BLaER1 treated with 17β-estradiol and CSF1 and Interleukin-3, amounts not matched to agents 10 nM and 100 nM (cell line): ENCODE data around the gene MGAT1.

ENCODE experiments used
- H3K27ac ChIP-seq, 11 experiments: shearing (Covaris generic); formaldehyde crosslinking; 2 replicates each; pipeline ENCODE4 v1.8.1; 2022
- H3K27me3 ChIP-seq, 11 experiments: shearing (Covaris generic); formaldehyde crosslinking; 2 replicates each; pipeline ENCODE4 v1.8.1; 2022
- H3K36me3 ChIP-seq, 11 experiments: shearing (Covaris generic); formaldehyde crosslinking; 2 replicates each; pipeline ENCODE4 v1.8.1; 2022
- H3K4me1 ChIP-seq, 10 experiments: shearing (Covaris generic); formaldehyde crosslinking; 2 replicates each; pipeline ENCODE4 v1.8.1; 2022
- H3K4me2 ChIP-seq, 11 experiments: shearing (Covaris generic); formaldehyde crosslinking; 2 replicates each; pipeline ENCODE4 v1.8.1; 2022
- H3K4me3 ChIP-seq, 10 experiments: shearing (Covaris generic); formaldehyde crosslinking; 2 replicates each; pipeline ENCODE4 v1.8.1; 2022
- H3K9ac ChIP-seq, 11 experiments: shearing (Covaris generic); formaldehyde crosslinking; 2 replicates each; pipeline ENCODE4 v1.8.1; 2022
- H3K9me3 ChIP-seq, 11 experiments: shearing (Covaris generic); formaldehyde crosslinking; replicated peaks in 1 of 11; 2 replicates each; pipeline ENCODE4 v1.8.1; 2022
- H4K20me1 ChIP-seq, 11 experiments: shearing (Covaris generic); formaldehyde crosslinking; 2 replicates each; pipeline ENCODE4 v1.8.1; 2022
- Cebpa-rat ChIP-seq, 11 experiments: shearing (Covaris generic); IDR thresholded peaks; 2 replicates each; pipeline ENCODE4 v1.8.1; 2022

MGAT1 gene

GRCh38 chr5:180810210-180810958 is 7.8 kb upstream of the MGAT1 start:
- peak overlapping the region; percentile 70 to 100 (median 99) for H3K27ac ChIP-seq
- peaks cover 0 to 37% (median 0%) of the 10 kb centered on the region in 11 experiments; a peak in 5 of 22 replicates for H4K20me1 ChIP-seq
- no peaks in the 10 kb centered on the region for H3K9me3 ChIP-seq
- peak overlapping the region; percentile 64 to 96 (median 94) for H3K4me3 ChIP-seq
- peaks cover 50 to 84% (median 62%) of the 10 kb centered on the region in 10 experiments for H3K4me1 ChIP-seq
- H3K9ac ChIP-seq, result peak overlapping the region; percentile 89 to 100 (median 98)
- no peaks in the 10 kb centered on the region for H3K27me3 ChIP-seq
- peak overlapping the region; percentile 79 to 99 (median 94) for H3K4me2 ChIP-seq
- no peak for TF ChIP-seq Cebpa-rat (IDR thresholded peaks at IDR 0.05)
- H3K36me3 ChIP-seq, result peaks cover 0 to 61% (median 0%) of the 10 kb centered on the region in 11 experiments; a peak in 4 of 22 replicates

DNA sequence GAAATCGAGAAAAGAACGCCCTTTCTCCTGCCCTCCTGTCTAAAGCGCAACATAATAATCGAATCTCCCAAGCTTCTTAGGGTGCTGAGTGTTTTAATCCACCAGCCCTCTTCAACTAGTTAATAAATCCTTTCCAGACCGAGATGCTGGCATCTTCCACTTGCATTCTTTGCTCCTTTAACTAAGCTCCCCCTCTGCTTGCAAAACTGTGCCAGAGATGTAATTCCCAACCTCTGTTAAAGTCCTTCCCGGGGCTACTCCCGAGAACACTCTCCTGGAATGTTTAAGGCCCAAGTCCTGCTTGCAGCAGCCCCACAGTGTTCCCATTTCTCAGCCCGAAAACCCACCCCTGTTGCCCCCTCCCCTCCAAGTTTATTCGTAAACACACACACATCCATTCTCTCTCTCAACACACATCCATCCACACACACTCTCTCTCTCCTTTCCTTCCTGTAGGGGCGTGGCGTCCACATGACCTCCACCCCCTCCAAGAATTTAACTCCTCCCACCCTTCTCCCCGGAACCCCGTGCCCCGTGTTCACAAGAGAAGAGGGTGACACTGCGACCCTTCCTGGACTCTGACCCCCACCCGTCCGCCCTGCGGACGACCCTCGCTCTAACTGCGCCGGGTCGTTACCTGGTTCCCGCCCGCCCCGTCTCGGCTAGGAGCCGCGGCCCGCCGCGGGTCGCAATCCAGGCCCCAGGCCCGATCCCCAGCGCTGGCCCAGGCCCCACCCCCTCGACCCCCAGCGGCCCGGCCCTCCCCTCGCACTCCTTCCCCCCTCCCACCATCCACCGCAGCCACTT is 7.0 kb upstream of the MGAT1 start:
- Histone ChIP-seq H3K9me3 (no peaks in the 10 kb centered on the region), H3K36me3 (peaks cover 0 to 61% (median 0%) of the 10 kb centered on the region in 11 experiments; a peak in 4 of 22 replicates), H3K9ac (peak overlapping the region; percentile 89 to 100 (median 98)), H4K20me1 (peaks cover 0 to 37% (median 0%) of the 10 kb centered on the region in 11 experiments; a peak in 5 of 22 replicates), H3K4me2 (peak overlapping the region; percentile 92 to 99 (median 98)), H3K27me3 (no peaks in the 10 kb centered on the region), H3K4me1 (peaks cover 55 to 84% (median 64%) of the 10 kb centered on the region in 10 experiments), H3K27ac (peak overlapping the region; percentile 70 to 100 (median 99)), H3K4me3 (peak overlapping the region; percentile 64 to 96 (median 94))
- TF ChIP-seq Cebpa-rat (IDR thresholded peaks at IDR 0.05), result no peak

DNA sequence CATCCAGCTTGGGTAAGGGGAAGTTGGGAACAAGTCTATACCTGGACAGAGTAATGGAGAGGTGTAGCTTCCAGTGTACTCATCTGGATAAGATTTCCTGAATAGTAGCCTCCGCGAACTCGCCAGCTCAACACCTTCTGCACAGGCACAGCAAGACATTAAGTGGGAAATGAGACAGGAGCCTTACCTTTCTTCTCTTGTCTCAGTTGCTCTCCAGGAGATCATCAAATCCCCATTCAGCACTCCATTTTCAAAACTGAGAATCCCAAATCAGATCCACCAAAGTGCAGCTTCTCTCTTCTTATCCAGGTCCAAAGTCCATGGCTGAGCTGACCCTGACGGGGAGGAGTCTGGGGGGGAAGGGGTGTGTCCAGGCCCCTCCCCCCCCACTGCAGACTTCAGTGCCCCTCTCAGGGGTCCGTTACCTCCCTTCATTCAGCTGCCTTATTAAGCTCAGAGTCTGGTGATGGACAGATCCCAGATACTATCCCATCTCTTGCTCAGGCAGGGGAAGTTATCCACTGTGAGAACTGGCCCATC is 5.9 kb upstream of the MGAT1 start:
- Histone ChIP-seq H3K9ac (peak overlapping the region; percentile 89 to 100 (median 98)), H3K4me2 (peak overlapping the region; percentile 92 to 99 (median 98)), H3K4me3 (peak overlapping the region; percentile 64 to 96 (median 94)), H3K9me3 (no peaks in the 10 kb centered on the region), H3K27ac (peak overlapping the region; percentile 91 to 100 (median 99)), H3K27me3 (no peaks in the 10 kb centered on the region), H3K4me1 (peaks cover 62 to 81% (median 74%) of the 10 kb centered on the region in 10 experiments), H3K36me3 (peaks cover 0 to 55% (median 0%) of the 10 kb centered on the region in 11 experiments; a peak in 4 of 22 replicates), H4K20me1 (peaks cover 0 to 26% (median 0%) of the 10 kb centered on the region in 11 experiments; a peak in 7 of 22 replicates)
- TF ChIP-seq Cebpa-rat (IDR thresholded peaks at IDR 0.05), result no peak

DNA sequence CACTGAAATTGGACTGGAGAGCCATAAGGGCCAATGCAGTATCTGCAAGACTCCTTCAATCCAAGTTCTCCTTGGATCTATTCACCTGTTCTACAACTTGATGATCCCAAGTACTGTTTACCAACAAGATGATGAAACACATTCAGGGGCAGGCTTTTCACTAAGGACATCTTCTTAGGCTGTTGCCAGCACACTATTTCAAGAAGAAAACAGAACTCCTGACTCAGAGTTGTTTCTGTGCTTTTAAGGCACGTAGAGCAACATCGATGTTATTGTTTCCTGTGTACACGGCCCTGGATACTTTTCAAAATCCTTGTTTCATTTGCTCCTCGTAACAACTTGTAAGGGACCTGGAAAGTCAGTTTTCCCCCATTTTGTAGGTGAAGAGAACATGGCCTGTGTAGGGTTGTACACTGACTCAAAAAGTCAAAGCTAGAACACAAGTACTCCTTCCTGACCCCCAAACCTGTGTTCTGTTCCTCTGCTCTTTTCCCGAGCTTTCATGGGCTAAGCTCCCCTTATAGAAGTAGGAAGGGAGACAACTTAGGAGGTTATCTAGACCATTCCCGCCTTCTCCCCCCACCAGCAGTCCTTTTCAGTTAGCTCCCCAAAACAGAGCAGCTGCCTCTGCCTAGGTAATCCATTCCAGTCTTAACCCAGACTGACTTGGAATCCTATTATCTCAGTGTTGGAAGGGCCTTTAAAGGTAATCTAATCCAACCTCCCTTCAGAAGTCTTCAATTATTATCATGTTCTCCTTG is 5.2 kb upstream of the MGAT1 start:
- H3K27ac ChIP-seq, result peak overlapping the region; percentile 91 to 100 (median 99)
- H3K4me2 ChIP-seq, result peak overlapping the region; percentile 92 to 99 (median 98)
- no peaks in the 10 kb centered on the region for H3K27me3 ChIP-seq
- H3K9ac ChIP-seq, result peak overlapping the region; percentile 89 to 100 (median 98)
- peak overlapping the region; percentile 64 to 96 (median 94) for H3K4me3 ChIP-seq
- peaks cover 58 to 81% (median 76%) of the 10 kb centered on the region in 10 experiments for H3K4me1 ChIP-seq
- peaks cover 0 to 28% (median 0%) of the 10 kb centered on the region in 11 experiments; a peak in 6 of 22 replicates for H4K20me1 ChIP-seq
- no peak for TF ChIP-seq Cebpa-rat (IDR thresholded peaks at IDR 0.05)
- H3K9me3 ChIP-seq, result no peaks in the 10 kb centered on the region
- peaks cover 0 to 54% (median 0%) of the 10 kb centered on the region in 11 experiments; a peak in 4 of 22 replicates for H3K36me3 ChIP-seq

GRCh38 chr5:180807046-180807445 is 4.4 kb upstream of the MGAT1 start:
- Histone ChIP-seq H3K4me2 (peak overlapping the region; percentile 92 to 99 (median 98)), H3K4me3 (peak overlapping the region; percentile 64 to 96 (median 94))

DNA sequence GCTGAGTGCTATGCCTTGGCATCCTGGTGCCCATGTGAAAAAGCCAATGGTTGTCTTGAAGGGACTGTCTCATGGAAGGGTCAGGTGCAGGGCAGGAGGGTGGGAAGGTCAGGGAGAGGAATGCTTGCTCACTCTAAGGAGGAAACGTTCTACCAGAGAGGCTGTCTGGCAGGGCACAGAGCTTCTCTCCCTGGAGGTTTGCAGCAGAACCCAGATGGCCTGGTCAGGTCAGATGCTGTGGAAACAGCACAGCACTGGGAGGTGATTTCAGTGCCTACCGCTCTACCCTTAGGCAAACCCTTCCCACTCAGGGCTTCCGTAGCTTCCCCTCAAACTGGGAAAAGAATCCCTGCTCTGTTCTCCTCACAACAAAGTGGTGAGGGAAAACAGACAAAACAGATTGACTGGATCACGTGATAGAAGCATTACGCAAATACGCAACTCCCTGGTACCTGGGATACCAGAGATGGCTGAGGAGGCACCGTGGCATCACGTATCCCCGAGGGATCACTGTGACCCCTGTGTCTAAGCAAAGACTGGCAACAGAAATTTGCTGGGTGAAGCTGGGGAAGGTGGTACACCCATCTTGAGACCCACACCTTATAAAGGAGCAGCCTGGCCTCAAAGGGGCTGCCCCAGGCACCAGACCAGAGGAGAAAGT is 3.9 kb upstream of the MGAT1 start:
- Histone ChIP-seq H3K4me1 (peaks cover 56 to 78% (median 70%) of the 10 kb centered on the region in 10 experiments), H3K27me3 (no peaks in the 10 kb centered on the region), H4K20me1 (peaks cover 6 to 34% (median 11%) of the 10 kb centered on the region in 11 experiments; a peak in 21 of 22 replicates), H3K27ac (peak overlapping the region; percentile 91 to 100 (median 99)), H3K4me2 (peak overlapping the region; percentile 92 to 99 (median 98)), H3K9ac (peak overlapping the region; percentile 89 to 100 (median 98)), H3K36me3 (peaks cover 0 to 46% (median under 1%) of the 10 kb centered on the region in 11 experiments; a peak in 10 of 22 replicates), H3K4me3 (peak overlapping the region; percentile 64 to 96 (median 94)), H3K9me3 (no peaks in the 10 kb centered on the region)
- peak in 1 of 11 experiments; percentile 36; a peak in 2 of 22 replicates for TF ChIP-seq Cebpa-rat (IDR thresholded peaks at IDR 0.05)

More at GRCh38 chr5:180807046-180807445, 4.4 kb upstream of the MGAT1 start:
- no peaks in the 10 kb centered on the region for H3K9me3 ChIP-seq
- H3K27me3 ChIP-seq, result no peaks in the 10 kb centered on the region
- peaks cover under 1 to 29% (median 6%) of the 10 kb centered on the region in 11 experiments; a peak in 17 of 22 replicates for H4K20me1 ChIP-seq
- peak overlapping the region; percentile 91 to 100 (median 99) for H3K27ac ChIP-seq
- H3K9ac ChIP-seq, result peak overlapping the region; percentile 89 to 100 (median 98)
- no peak for TF ChIP-seq Cebpa-rat (IDR thresholded peaks at IDR 0.05)
- H3K36me3 ChIP-seq, result peaks cover 0 to 46% (median 0%) of the 10 kb centered on the region in 11 experiments; a peak in 4 of 22 replicates
- H3K4me1 ChIP-seq, result peaks cover 58 to 80% (median 74%) of the 10 kb centered on the region in 10 experiments

DNA sequence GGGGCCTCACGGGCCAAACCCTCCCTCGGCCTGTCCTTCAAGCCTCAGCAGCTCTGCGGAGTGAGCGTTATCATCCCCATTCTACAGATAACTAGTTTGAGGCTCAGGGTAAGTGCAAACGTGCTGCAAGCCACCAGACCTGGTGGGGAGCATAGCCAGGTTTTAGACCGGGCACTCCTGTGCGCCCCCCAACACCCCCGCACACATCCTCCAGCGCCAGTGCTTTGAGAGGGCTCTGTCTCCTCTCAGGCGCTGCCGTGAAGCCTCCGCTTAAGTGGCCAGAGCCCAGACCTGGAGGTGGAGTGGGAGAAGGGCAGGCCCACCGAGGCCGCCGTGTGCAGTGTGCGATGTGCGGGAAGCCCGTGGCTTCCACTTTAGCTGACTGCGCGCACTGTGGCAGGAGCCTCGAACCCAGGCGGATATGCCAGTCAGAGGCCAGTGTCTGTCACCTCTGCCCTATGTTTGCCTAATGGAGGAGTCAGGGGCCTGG is 1.6 kb upstream of the MGAT1 start:
- Histone ChIP-seq H3K36me3 (peaks cover 12 to 60% (median 24%) of the 10 kb centered on the region in 11 experiments; a peak in 21 of 22 replicates), H3K4me2 (peak overlapping the region; percentile 92 to 99 (median 98)), H3K27ac (peak overlapping the region; percentile 91 to 100 (median 99)), H3K9ac (peak overlapping the region; percentile 97 to 100 (median 99)), H4K20me1 (peaks cover 29 to 57% (median 34%) of the 10 kb centered on the region in 11 experiments), H3K4me1 (peaks cover 73 to 89% (median 82%) of the 10 kb centered on the region in 10 experiments), H3K9me3 (no peaks in the 10 kb centered on the region), H3K4me3 (peak overlapping the region; percentile 88 to 96 (median 94)), H3K27me3 (no peaks in the 10 kb centered on the region)
- no peak for TF ChIP-seq Cebpa-rat (IDR thresholded peaks at IDR 0.05)
